ENCODE data around the gene ABCC12.

Gene ABCC12

GRCh38 chr16:48155926-48156789 is at the start of gene ABCC12:
Gene ABCC12 (minus strand): TSS chr16:48155993. CDS start chr16:48146424, 9,569 bp downstream.
- peak within 1 kb of the TSS; percentile 30 for H3K4me3 ChIP-seq (ENCODE audit: low read depth, low read length)
- no peak within 1 kb of the TSS for H3K9ac ChIP-seq (ENCODE audit: low read depth, low read length)
- H3K27me3 ChIP-seq (ENCODE audit: control insufficient read depth, insufficient read depth, low read length) = peaks cover 6% of the 10 kb centered on the region
- H3K9me3 ChIP-seq (ENCODE audit: control insufficient read depth, insufficient read depth, low read length) = no peaks in the 10 kb centered on the region
- H3K36me3 ChIP-seq (ENCODE audit: control insufficient read depth, insufficient read depth, low read length) = no peaks in the 10 kb centered on the region
- no peaks in the 10 kb centered on the region for H3K4me1 ChIP-seq (ENCODE audit: control insufficient read depth, insufficient read depth, low read length)

DNA sequence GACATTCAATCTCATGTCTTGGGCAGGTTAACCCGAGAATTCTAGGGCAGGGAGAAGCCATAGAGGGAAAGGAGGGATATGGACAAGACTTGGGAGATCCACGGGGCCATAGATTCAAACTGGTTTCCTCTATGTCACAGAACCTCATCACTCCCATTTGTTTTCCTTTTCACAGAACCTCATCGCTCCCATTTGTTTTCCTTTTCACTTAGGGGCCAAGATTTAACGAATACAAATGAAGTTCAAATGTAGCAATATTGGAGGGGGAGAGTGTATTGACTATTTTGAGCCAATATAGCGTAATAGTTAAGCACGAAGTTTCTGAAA is 49.0 kb upstream of the ABCC12 start:
- Histone ChIP-seq H3K4me3 (ENCODE audit: low read depth, low read length) (no peak overlapping the region), H3K9me3 (ENCODE audit: control insufficient read depth, insufficient read depth, low read length) (no peaks in the 10 kb centered on the region), H3K9ac (ENCODE audit: low read depth, low read length) (no peak overlapping the region), H3K27me3 (ENCODE audit: control insufficient read depth, insufficient read depth, low read length) (no peaks in the 10 kb centered on the region), H3K36me3 (ENCODE audit: control insufficient read depth, insufficient read depth, low read length) (no peaks in the 10 kb centered on the region), H3K4me1 (ENCODE audit: control insufficient read depth, insufficient read depth, low read length) (no peaks in the 10 kb centered on the region)

DNA sequence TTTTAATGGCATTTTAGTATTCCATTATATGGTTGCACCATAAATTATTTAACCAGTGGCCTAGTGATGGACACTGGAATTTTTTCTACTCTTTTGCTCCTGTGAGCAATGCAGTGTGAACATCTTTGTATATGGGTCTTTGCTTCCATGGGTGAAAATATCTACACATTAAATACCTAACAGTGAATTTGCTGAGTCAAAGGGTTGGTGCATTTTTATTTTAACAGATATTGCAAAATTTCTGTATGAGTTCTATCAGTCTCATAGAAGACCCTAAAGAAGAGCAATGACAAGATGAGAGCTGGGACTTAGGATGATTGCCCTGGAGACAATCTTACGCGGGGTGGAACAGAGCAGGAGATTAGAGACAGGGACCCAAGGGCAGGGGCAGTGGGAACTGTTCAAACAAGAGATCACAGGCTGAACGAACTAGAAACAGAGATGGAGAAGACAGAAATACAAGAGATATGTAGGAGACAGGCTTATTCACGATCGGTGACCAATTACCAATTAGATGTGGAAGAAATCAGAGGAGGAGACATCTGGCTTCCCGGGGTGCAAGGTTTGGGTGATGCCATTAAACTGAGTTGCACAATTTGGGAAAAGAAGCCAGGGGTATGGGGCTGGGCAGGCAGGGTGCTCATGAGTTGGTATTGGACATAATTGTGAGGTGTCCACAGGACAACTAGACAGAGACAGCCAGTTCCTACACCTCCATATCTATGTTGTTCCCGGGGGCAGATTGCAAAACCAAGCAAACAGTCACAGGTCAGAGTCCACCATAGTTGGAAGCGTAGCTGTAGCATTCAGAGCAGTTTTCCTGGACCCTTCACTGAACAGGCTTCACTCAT is 48.4 kb upstream of the ABCC12 start:
- no peaks in the 10 kb centered on the region for H3K9me3 ChIP-seq (ENCODE audit: control insufficient read depth, insufficient read depth, low read length)
- H3K4me1 ChIP-seq (ENCODE audit: control insufficient read depth, insufficient read depth, low read length) = no peaks in the 10 kb centered on the region
- H3K4me3 ChIP-seq (ENCODE audit: low read depth, low read length) = no peak overlapping the region
- no peaks in the 10 kb centered on the region for H3K36me3 ChIP-seq (ENCODE audit: control insufficient read depth, insufficient read depth, low read length)
- H3K27me3 ChIP-seq (ENCODE audit: control insufficient read depth, insufficient read depth, low read length) = no peaks in the 10 kb centered on the region
- H3K9ac ChIP-seq (ENCODE audit: low read depth, low read length) = no peak overlapping the region

- Histone ChIP-seq H3K36me3 (ENCODE audit: control insufficient read depth, insufficient read depth, low read length) (no peaks in the 10 kb centered on the region), H3K9me3 (ENCODE audit: control insufficient read depth, insufficient read depth, low read length) (no peaks in the 10 kb centered on the region), H3K4me3 (ENCODE audit: low read depth, low read length) (no peak overlapping the region), H3K9ac (ENCODE audit: low read depth, low read length) (no peak overlapping the region), H3K4me1 (ENCODE audit: control insufficient read depth, insufficient read depth, low read length) (no peaks in the 10 kb centered on the region), H3K27me3 (ENCODE audit: control insufficient read depth, insufficient read depth, low read length) (no peaks in the 10 kb centered on the region)
Measured at GRCh38 chr16:48201515-48202201, 45.9 kb upstream of the ABCC12 start.

DNA sequence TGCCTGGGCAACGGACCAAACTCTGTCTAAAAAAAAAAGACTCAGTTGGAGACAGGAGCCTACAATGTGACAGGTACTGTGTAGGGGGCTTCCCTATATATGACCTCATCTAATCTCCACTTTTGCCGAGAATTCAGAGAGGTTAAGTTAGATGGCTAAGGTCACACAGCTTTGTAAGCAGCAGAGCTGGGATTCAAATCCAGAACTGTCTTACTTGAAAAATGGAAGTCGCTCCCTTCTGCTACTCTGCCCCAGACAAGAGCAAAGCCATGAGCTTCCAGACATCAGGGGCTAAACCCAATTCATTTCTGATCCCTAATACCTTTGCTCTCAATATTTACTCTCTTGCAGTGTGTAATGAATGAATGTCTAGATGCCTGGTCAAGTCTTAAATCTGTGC is 41.5 kb upstream of the ABCC12 start:
- H3K4me3 ChIP-seq (ENCODE audit: low read depth, low read length) = no peak overlapping the region
- H3K4me1 ChIP-seq (ENCODE audit: control insufficient read depth, insufficient read depth, low read length) = no peaks in the 10 kb centered on the region
- H3K9me3 ChIP-seq (ENCODE audit: control insufficient read depth, insufficient read depth, low read length) = no peaks in the 10 kb centered on the region
- no peaks in the 10 kb centered on the region for H3K36me3 ChIP-seq (ENCODE audit: control insufficient read depth, insufficient read depth, low read length)
- no peak overlapping the region for H3K9ac ChIP-seq (ENCODE audit: low read depth, low read length)
- no peaks in the 10 kb centered on the region for H3K27me3 ChIP-seq (ENCODE audit: control insufficient read depth, insufficient read depth, low read length)

GRCh38 chr16:48194828-48195556 is 39.2 kb upstream of the ABCC12 start:
- Histone ChIP-seq H3K4me1 (ENCODE audit: control insufficient read depth, insufficient read depth, low read length) (no peaks in the 10 kb centered on the region), H3K9ac (ENCODE audit: low read depth, low read length) (no peak overlapping the region), H3K9me3 (ENCODE audit: control insufficient read depth, insufficient read depth, low read length) (no peaks in the 10 kb centered on the region), H3K27me3 (ENCODE audit: control insufficient read depth, insufficient read depth, low read length) (no peaks in the 10 kb centered on the region), H3K36me3 (ENCODE audit: control insufficient read depth, insufficient read depth, low read length) (no peaks in the 10 kb centered on the region), H3K4me3 (ENCODE audit: low read depth, low read length) (no peak overlapping the region)

- no peaks in the 10 kb centered on the region for H3K27me3 ChIP-seq (ENCODE audit: control insufficient read depth, insufficient read depth, low read length)
- no peaks in the 10 kb centered on the region for H3K36me3 ChIP-seq (ENCODE audit: control insufficient read depth, insufficient read depth, low read length)
- no peak overlapping the region for H3K9ac ChIP-seq (ENCODE audit: low read depth, low read length)
- H3K9me3 ChIP-seq (ENCODE audit: control insufficient read depth, insufficient read depth, low read length) = no peaks in the 10 kb centered on the region
- H3K4me3 ChIP-seq (ENCODE audit: low read depth, low read length) = no peak overlapping the region
- H3K4me1 ChIP-seq (ENCODE audit: control insufficient read depth, insufficient read depth, low read length) = no peaks in the 10 kb centered on the region
Measured at GRCh38 chr16:48193846-48194245, 38.1 kb upstream of the ABCC12 start.

GRCh38 chr16:48188449-48189102 is 32.8 kb upstream of the ABCC12 start:
- no peaks in the 10 kb centered on the region for H3K27me3 ChIP-seq (ENCODE audit: control insufficient read depth, insufficient read depth, low read length)

DNA sequence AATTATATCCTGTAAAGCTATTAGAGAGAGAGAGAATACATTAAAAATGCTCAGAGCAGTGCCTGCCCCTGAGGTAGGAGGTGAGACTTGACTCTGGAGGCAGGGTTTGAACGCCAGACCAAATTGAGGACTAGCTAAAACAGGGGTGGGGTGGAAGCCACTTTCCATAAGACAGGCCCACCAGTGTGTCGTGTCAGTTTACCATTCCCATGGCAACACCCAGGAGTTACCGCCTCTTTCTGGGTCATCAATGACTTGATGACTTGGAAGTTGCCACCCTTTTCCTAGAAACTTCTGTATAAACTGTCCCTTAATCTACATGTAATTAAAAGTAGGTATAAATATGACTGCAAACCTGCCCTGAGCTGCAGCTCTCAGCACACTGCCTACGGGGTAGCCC is 32.0 kb upstream of the ABCC12 start:
- Histone ChIP-seq H3K4me1 (ENCODE audit: control insufficient read depth, insufficient read depth, low read length) (no peaks in the 10 kb centered on the region), H3K27me3 (ENCODE audit: control insufficient read depth, insufficient read depth, low read length) (no peaks in the 10 kb centered on the region), H3K36me3 (ENCODE audit: control insufficient read depth, insufficient read depth, low read length) (no peaks in the 10 kb centered on the region), H3K9ac (ENCODE audit: low read depth, low read length) (no peak overlapping the region), H3K9me3 (ENCODE audit: control insufficient read depth, insufficient read depth, low read length) (no peaks in the 10 kb centered on the region), H3K4me3 (ENCODE audit: low read depth, low read length) (no peak overlapping the region)

More at GRCh38 chr16:48188449-48189102, 32.8 kb upstream of the ABCC12 start:
- Histone ChIP-seq H3K4me3 (ENCODE audit: low read depth, low read length) (no peak overlapping the region), H3K4me1 (ENCODE audit: control insufficient read depth, insufficient read depth, low read length) (no peaks in the 10 kb centered on the region), H3K36me3 (ENCODE audit: control insufficient read depth, insufficient read depth, low read length) (no peaks in the 10 kb centered on the region), H3K9ac (ENCODE audit: low read depth, low read length) (no peak overlapping the region), H3K9me3 (ENCODE audit: control insufficient read depth, insufficient read depth, low read length) (no peaks in the 10 kb centered on the region)

DNA sequence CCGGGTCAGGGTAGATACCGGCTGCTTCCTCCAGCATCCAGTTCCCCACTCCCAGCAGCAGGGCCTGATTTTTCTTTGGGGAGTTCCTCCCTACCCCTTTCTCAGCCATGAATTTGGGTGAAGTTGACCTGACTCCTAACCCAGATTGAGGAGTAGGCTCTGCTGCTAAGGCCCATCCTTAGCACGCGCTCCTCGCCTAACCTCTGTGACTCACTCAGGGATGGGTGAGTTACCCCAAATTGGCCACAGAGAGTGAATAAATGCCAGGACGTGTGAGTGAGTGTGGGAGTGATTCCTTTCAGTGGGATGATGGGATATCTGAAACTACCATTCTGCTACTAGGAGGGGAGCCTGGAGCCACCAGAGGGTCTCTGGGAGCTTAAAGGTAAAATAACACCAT is 28.9 kb upstream of the ABCC12 start:
- Histone ChIP-seq H3K9me3 (ENCODE audit: control insufficient read depth, insufficient read depth, low read length) (no peaks in the 10 kb centered on the region), H3K4me3 (ENCODE audit: low read depth, low read length) (no peak overlapping the region), H3K4me1 (ENCODE audit: control insufficient read depth, insufficient read depth, low read length) (no peaks in the 10 kb centered on the region), H3K27me3 (ENCODE audit: control insufficient read depth, insufficient read depth, low read length) (no peaks in the 10 kb centered on the region), H3K36me3 (ENCODE audit: control insufficient read depth, insufficient read depth, low read length) (no peaks in the 10 kb centered on the region), H3K9ac (ENCODE audit: low read depth, low read length) (no peak overlapping the region)
